Endothelial cell (in vitro differentiated cells): ENCODE data around the gene PNMA6E. TPM values are rescaled to one million over a fixed set of nuclear protein-coding genes. Genes with fewer than 3 reads are reported as not detected.
A peak's percentile ranks its signal among the peaks of the same experiment; 100 is the strongest.
"Not testable (repeated sequence)": the region's sequence is repeated elsewhere in the genome, so short reads cannot be mapped to it uniquely, and the experiment has no call there.

Source experiments
- DNase-seq: peaks from one replicate; pipeline ENCODE4 v3.0.0; 2021; ENCODE audit warnings: low spot score
- H3K27ac Mint-ChIP-seq: one replicate; pipeline ENCODE4 v1.8.0; 2021; ENCODE audit warnings: mixed read lengths, inconsistent platforms; ENCODE audit not compliant: unreplicated experiment
- H3K27me3 Mint-ChIP-seq: one replicate; pipeline ENCODE4 v1.8.0; 2021; ENCODE audit warnings: mild to moderate bottlenecking, moderate library complexity, mixed read lengths, inconsistent platforms; ENCODE audit not compliant: unreplicated experiment
- H3K36me3 Mint-ChIP-seq: one replicate; pipeline ENCODE4 v1.8.0; 2021; ENCODE audit warnings: mild to moderate bottlenecking, low read depth, mixed read lengths, inconsistent platforms; ENCODE audit not compliant: unreplicated experiment
- H3K4me1 Mint-ChIP-seq: one replicate; pipeline ENCODE4 v1.8.0; 2021; ENCODE audit warnings: mild to moderate bottlenecking, mixed read lengths, inconsistent platforms; ENCODE audit not compliant: unreplicated experiment
- H3K4me3 Mint-ChIP-seq: one replicate; pipeline ENCODE4 v1.8.0; 2021; ENCODE audit warnings: mild to moderate bottlenecking, mixed read lengths, inconsistent platforms; ENCODE audit not compliant: unreplicated experiment
- H3K9me3 Mint-ChIP-seq: one replicate; pipeline ENCODE4 v1.8.0; 2021; ENCODE audit warnings: mixed read lengths, inconsistent platforms; ENCODE audit not compliant: unreplicated experiment
- CTCF ChIP-seq: fragments of 200-600 bp; sonication (generic); IDR thresholded peaks from one replicate; pipeline ENCODE4 v1.5.0; 2021; ENCODE audit warnings: antibody characterized with exemption; ENCODE audit not compliant: unreplicated experiment
- total RNA-seq: library from RNA; stranded (reverse); fragmentation: NEBNext Ultra II Directional; extraction: Animal tissue kit (Norgen Biotek cat#: 25700); gene quantifications from one replicate; pipeline ENCODE4 v1.2.1, GENCODE V29; 2021; ENCODE audit not compliant: unreplicated experiment

PNMA6E gene
- total RNA-seq, 1 donor from 2014 or later: not detected

GRCh38 chrX:153406903-153407302 is 5.8 kb upstream of the PNMA6E start:
- Mint-ChIP-seq H3K36me3 (no peaks in the 10 kb centered on the region), H3K9me3 (no peaks in the 10 kb centered on the region), H3K4me3 (no peak overlapping the region), H3K27ac (no peak overlapping the region), H3K4me1 (no peaks in the 10 kb centered on the region), H3K27me3 (peaks cover 5% of the 10 kb centered on the region)
- no peak for DNase-seq
- TF ChIP-seq CTCF: no peak

GRCh38 chrX:153406011-153406410 is 4.9 kb upstream of the PNMA6E start:
- no peak for DNase-seq
- no peaks in the 10 kb centered on the region for H3K9me3 Mint-ChIP-seq
- no peaks in the 10 kb centered on the region for H3K36me3 Mint-ChIP-seq
- peaks cover 6% of the 10 kb centered on the region for H3K27me3 Mint-ChIP-seq
- no peak overlapping the region for H3K27ac Mint-ChIP-seq
- no peak overlapping the region for H3K4me3 Mint-ChIP-seq
- no peaks in the 10 kb centered on the region for H3K4me1 Mint-ChIP-seq
- TF ChIP-seq CTCF: no peak

- Mint-ChIP-seq H3K36me3 (no peaks in the 10 kb centered on the region), H3K4me1 (no peaks in the 10 kb centered on the region), H3K27ac (no peak overlapping the region), H3K9me3 (no peaks in the 10 kb centered on the region), H3K27me3 (peaks cover 6% of the 10 kb centered on the region), H3K4me3 (no peak overlapping the region)
- no peak for TF ChIP-seq CTCF
- no peak for DNase-seq
These were observed 4.3 kb upstream of the PNMA6E start for GRCh38 chrX:153405426-153405825.

- H3K27me3 Mint-ChIP-seq, H3K36me3 Mint-ChIP-seq, DNase-seq, H3K4me3 Mint-ChIP-seq, H3K27ac Mint-ChIP-seq, H3K4me1 Mint-ChIP-seq, H3K9me3 Mint-ChIP-seq: not testable (repeated sequence)
These were observed 3.2 kb upstream of the PNMA6E start for GRCh38 chrX:153404333-153404732.

GRCh38 chrX:153400146-153401132 is 711 bp downstream of the PNMA6E start:
- no peak overlapping the region for H3K4me3 Mint-ChIP-seq
- no peaks in the 10 kb centered on the region for H3K36me3 Mint-ChIP-seq
- H3K9me3 Mint-ChIP-seq: no peaks in the 10 kb centered on the region
- H3K27ac Mint-ChIP-seq: no peak overlapping the region
- peaks cover 4% of the 10 kb centered on the region for H3K27me3 Mint-ChIP-seq
- no peaks in the 10 kb centered on the region for H3K4me1 Mint-ChIP-seq
- peak; percentile 66 for DNase-seq
- peak; percentile 75 for TF ChIP-seq CTCF
